GM23338 (cell line): ENCODE data around the gene ZDHHC13. TPM values are rescaled to one million over a fixed set of nuclear protein-coding genes. Genes with fewer than 3 reads are reported as not detected.

Source experiments
- ATAC-seq: fragments of 200-7000 bp; cut with Tn5 transposase; 3 replicates; pipeline ENCODE4 v1.9.1; 2020
- DNase-seq: peaks from one replicate; pipeline ENCODE4 v3.0.0-alpha.2; 2015; ENCODE audit warnings: low spot score
- H2AFZ ChIP-seq: fragments of 200-600 bp; sonication (generic); 2 replicates; pipeline ENCODE4 v1.8.0; 2016; ENCODE audit warnings: antibody characterized with exemption, mild to moderate bottlenecking, moderate library complexity
- H3F3A ChIP-seq: fragments of 200-600 bp; sonication (generic); replicated peaks from 2 replicates; pipeline ENCODE4 v1.8.0; 2017; ENCODE audit warnings: antibody characterized with exemption, mixed run types, low read depth
- H3K27ac ChIP-seq: fragments of 200-600 bp; sonication (generic); 2 replicates; pipeline ENCODE4 v1.6.1; 2016; ENCODE audit warnings: low read depth
- H3K27me3 ChIP-seq: fragments of 200-600 bp; sonication (generic); 2 replicates; pipeline ENCODE4 v1.8.0; 2016; ENCODE audit warnings: mild to moderate bottlenecking, mixed run types, moderate library complexity; ENCODE audit not compliant: insufficient read depth
- H3K36me3 ChIP-seq: fragments of 200-600 bp; sonication (generic); 2 replicates; pipeline ENCODE4 v1.8.0; 2016; ENCODE audit warnings: mild to moderate bottlenecking; ENCODE audit not compliant: insufficient read depth
- H3K4me1 ChIP-seq: fragments of 200-600 bp; sonication (generic); 2 replicates; pipeline ENCODE4 v1.8.0; 2016; ENCODE audit warnings: mild to moderate bottlenecking, moderate library complexity; ENCODE audit not compliant: insufficient read depth
- H3K4me2 ChIP-seq: fragments of 200-600 bp; sonication (generic); 2 replicates; pipeline ENCODE4 v1.7.1; 2017; ENCODE audit warnings: mixed run types
- H3K4me3 ChIP-seq: fragments of 200-600 bp; sonication (generic); 2 replicates; pipeline ENCODE4 v1.6.1; 2016; ENCODE audit warnings: mixed run types
- H3K79me2 ChIP-seq: fragments of 200-600 bp; sonication (generic); replicated peaks from 2 replicates; pipeline ENCODE4 v1.8.0; 2017; ENCODE audit warnings: mild to moderate bottlenecking; ENCODE audit not compliant: insufficient read depth
- H3K9me2 ChIP-seq: fragments of 200-600 bp; sonication (generic); 2 replicates; pipeline ENCODE4 v1.8.0; 2017; ENCODE audit not compliant: insufficient read depth
- H4K20me1 ChIP-seq: fragments of 200-600 bp; sonication (generic); replicated peaks from 2 replicates; pipeline ENCODE4 v1.8.0; 2017; ENCODE audit warnings: mild to moderate bottlenecking; ENCODE audit not compliant: insufficient read depth
- H3K27ac Mint-ChIP-seq: 2 replicates; pipeline ENCODE4 v1.8.0; 2020; ENCODE audit warnings: inconsistent platforms, mild to moderate bottlenecking, moderate library complexity, mixed read lengths
- H3K27me3 Mint-ChIP-seq: 3 replicates; pipeline ENCODE4 v1.8.0; 2022; ENCODE audit warnings: low read depth, mild to moderate bottlenecking, moderate library complexity, mixed read lengths, inconsistent platforms; ENCODE audit not compliant: insufficient read depth, poor library complexity
- H3K36me3 Mint-ChIP-seq: 3 replicates; pipeline ENCODE4 v1.8.0; 2021; ENCODE audit warnings: low read depth, mild to moderate bottlenecking, inconsistent platforms, moderate library complexity, mixed read lengths
- H3K4me1 Mint-ChIP-seq: 3 replicates; pipeline ENCODE4 v1.8.0; 2020; ENCODE audit warnings: mild to moderate bottlenecking, inconsistent platforms, mixed read lengths
- H3K4me3 Mint-ChIP-seq: 3 replicates; pipeline ENCODE4 v1.8.0; 2021; ENCODE audit warnings: moderate library complexity, mild to moderate bottlenecking, inconsistent platforms, mixed read lengths
- H3K9me3 Mint-ChIP-seq: 3 replicates; pipeline ENCODE4 v1.8.0; 2020; ENCODE audit warnings: moderate library complexity, mild to moderate bottlenecking, inconsistent platforms, mixed read lengths
- CREB1 ChIP-seq: fragments of 250-450 bp; sonication (Bioruptor Pico); IDR thresholded peaks from 2 replicates; pipeline ENCODE4 v1.5.0; 2020; ENCODE audit warnings: low read depth, mild to moderate bottlenecking, moderate library complexity
- EZH2 ChIP-seq: fragments of 200-600 bp; sonication (generic); IDR thresholded peaks from one replicate; pipeline ENCODE4 v1.8.0; 2017; ENCODE audit warnings: antibody characterized with exemption, mild to moderate bottlenecking, low read depth; ENCODE audit not compliant: unreplicated experiment
- EZH2phosphoT487 ChIP-seq: fragments of 200-600 bp; sonication (generic); IDR thresholded peaks from one replicate; pipeline ENCODE4 v1.8.1; 2018; ENCODE audit warnings: antibody characterized with exemption; ENCODE audit not compliant: unreplicated experiment
- JUNB ChIP-seq: IDR thresholded peaks from one replicate; pipeline ENCODE4 v1.6.1; 2016; ENCODE audit warnings: antibody characterized with exemption; ENCODE audit not compliant: unreplicated experiment
- NANOG ChIP-seq: IDR thresholded peaks from 2 replicates; pipeline ENCODE4 v1.6.1; 2016; ENCODE audit warnings: antibody characterized with exemption, borderline replicate concordance
- POLR2AphosphoS5 ChIP-seq: IDR thresholded peaks from 2 replicates; pipeline ENCODE4 v1.6.1; 2016; ENCODE audit warnings: antibody characterized with exemption, low read depth
- polyA plus RNA-seq: library from polyadenylated mRNA; unstranded; fragments of >200 nt; fragmentation: Nextera tagmentation; extraction: Ambion mirVana; gene quantifications from 2 replicates; pipeline ENCODE4 v1.2.1, GENCODE V29; 2016
- total RNA-seq: library from RNA; depleted of rRNA; stranded (reverse); fragments of >200 nt; shearing (Covaris generic); gene quantifications from 2 replicates; pipeline ENCODE4 v1.2.3, GENCODE V29; 2014
- TF ChIP-seq, protein P1 (sequence below): fragments of 250-450 bp; sonication (Bioruptor Pico); IDR thresholded peaks from 2 replicates; pipeline ENCODE4 v1.5.0; 2020; ENCODE audit warnings: mild to moderate bottlenecking, moderate library complexity
- TF ChIP-seq, protein P2 (sequence below): IDR thresholded peaks from one replicate; pipeline ENCODE4 v1.6.1; 2018; ENCODE audit warnings: antibody characterized with exemption; ENCODE audit not compliant: unreplicated experiment
- TF ChIP-seq, protein P3 (sequence below): IDR thresholded peaks from 2 replicates; pipeline ENCODE4 v1.6.1; 2016; ENCODE audit warnings: antibody characterized with exemption

ZDHHC13 gene
- total and polyA plus RNA-seq, 2 experiments from 2014 or later, result 21.0 to 27.7 TPM

DNA sequence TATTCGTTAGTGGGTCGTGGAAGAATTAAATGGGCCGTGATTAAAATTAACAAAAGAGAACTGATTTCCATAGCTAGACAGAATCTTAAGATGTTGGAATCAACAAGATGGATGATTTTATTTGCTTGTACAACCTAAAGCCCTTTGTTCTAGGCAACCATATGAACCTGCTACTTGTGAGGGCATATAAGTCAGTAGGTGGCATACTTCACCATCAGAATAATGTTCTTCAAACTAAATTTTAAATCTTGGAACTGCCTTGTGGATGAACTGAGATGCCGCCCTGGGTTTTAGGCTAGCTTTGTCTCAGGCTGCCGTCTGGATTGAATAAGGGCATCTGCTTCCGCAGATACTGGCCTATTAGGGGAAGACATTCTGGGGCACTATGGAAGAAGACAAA, 43.9 kb downstream of the ZDHHC13 start:
- peaks cover 3% of the 10 kb centered on the region; the same call in 2 of the 3 replicates for H3K36me3 Mint-ChIP-seq
- ATAC-seq (no peak), DNase-seq (no peak)
- H3K4me3 Mint-ChIP-seq, result no peak overlapping the region
- TF ChIP-seq NANOG (no peak), POLR2AphosphoS5 (no peak), JUNB (no peak), EZH2phosphoT487 (no peak), CREB1 (CRISPR knock-in tag) (no peak), EZH2 (no peak)
- TF ChIP-seq, protein P1, sequence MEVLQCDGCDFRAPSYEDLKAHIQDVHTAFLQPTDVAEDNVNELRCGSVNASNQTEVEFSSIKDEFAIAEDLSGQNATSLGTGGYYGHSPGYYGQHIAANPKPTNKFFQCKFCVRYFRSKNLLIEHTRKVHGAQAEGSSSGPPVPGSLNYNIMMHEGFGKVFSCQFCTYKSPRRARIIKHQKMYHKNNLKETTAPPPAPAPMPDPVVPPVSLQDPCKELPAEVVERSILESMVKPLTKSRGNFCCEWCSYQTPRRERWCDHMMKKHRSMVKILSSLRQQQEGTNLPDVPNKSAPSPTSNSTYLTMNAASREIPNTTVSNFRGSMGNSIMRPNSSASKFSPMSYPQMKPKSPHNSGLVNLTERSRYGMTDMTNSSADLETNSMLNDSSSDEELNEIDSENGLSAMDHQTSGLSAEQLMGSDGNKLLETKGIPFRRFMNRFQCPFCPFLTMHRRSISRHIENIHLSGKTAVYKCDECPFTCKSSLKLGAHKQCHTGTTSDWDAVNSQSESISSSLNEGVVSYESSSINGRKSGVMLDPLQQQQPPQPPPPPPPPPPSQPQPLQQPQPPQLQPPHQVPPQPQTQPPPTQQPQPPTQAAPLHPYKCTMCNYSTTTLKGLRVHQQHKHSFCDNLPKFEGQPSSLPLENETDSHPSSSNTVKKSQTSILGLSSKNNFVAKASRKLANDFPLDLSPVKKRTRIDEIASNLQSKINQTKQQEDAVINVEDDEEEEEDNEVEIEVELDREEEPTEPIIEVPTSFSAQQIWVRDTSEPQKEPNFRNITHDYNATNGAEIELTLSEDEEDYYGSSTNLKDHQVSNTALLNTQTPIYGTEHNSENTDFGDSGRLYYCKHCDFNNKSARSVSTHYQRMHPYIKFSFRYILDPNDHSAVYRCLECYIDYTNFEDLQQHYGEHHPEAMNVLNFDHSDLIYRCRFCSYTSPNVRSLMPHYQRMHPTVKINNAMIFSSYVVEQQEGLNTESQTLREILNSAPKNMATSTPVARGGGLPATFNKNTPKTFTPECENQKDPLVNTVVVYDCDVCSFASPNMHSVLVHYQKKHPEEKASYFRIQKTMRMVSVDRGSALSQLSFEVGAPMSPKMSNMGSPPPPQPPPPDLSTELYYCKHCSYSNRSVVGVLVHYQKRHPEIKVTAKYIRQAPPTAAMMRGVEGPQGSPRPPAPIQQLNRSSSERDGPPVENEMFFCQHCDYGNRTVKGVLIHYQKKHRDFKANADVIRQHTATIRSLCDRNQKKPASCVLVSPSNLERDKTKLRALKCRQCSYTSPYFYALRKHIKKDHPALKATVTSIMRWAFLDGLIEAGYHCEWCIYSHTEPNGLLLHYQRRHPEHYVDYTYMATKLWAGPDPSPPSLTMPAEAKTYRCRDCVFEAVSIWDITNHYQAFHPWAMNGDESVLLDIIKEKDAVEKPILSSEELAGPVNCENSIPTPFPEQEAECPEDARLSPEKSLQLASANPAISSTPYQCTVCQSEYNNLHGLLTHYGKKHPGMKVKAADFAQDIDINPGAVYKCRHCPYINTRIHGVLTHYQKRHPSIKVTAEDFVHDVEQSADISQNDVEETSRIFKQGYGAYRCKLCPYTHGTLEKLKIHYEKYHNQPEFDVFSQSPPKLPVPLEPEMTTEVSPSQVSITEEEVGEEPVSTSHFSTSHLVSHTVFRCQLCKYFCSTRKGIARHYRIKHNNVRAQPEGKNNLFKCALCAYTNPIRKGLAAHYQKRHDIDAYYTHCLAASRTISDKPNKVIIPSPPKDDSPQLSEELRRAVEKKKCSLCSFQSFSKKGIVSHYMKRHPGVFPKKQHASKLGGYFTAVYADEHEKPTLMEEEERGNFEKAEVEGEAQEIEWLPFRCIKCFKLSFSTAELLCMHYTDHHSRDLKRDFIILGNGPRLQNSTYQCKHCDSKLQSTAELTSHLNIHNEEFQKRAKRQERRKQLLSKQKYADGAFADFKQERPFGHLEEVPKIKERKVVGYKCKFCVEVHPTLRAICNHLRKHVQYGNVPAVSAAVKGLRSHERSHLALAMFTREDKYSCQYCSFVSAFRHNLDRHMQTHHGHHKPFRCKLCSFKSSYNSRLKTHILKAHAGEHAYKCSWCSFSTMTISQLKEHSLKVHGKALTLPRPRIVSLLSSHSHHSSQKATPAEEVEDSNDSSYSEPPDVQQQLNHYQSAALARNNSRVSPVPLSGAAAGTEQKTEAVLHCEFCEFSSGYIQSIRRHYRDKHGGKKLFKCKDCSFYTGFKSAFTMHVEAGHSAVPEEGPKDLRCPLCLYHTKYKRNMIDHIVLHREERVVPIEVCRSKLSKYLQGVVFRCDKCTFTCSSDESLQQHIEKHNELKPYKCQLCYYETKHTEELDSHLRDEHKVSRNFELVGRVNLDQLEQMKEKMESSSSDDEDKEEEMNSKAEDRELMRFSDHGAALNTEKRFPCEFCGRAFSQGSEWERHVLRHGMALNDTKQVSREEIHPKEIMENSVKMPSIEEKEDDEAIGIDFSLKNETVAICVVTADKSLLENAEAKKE (CRISPR knock-in tag), result no peak
- TF ChIP-seq, protein P2, sequence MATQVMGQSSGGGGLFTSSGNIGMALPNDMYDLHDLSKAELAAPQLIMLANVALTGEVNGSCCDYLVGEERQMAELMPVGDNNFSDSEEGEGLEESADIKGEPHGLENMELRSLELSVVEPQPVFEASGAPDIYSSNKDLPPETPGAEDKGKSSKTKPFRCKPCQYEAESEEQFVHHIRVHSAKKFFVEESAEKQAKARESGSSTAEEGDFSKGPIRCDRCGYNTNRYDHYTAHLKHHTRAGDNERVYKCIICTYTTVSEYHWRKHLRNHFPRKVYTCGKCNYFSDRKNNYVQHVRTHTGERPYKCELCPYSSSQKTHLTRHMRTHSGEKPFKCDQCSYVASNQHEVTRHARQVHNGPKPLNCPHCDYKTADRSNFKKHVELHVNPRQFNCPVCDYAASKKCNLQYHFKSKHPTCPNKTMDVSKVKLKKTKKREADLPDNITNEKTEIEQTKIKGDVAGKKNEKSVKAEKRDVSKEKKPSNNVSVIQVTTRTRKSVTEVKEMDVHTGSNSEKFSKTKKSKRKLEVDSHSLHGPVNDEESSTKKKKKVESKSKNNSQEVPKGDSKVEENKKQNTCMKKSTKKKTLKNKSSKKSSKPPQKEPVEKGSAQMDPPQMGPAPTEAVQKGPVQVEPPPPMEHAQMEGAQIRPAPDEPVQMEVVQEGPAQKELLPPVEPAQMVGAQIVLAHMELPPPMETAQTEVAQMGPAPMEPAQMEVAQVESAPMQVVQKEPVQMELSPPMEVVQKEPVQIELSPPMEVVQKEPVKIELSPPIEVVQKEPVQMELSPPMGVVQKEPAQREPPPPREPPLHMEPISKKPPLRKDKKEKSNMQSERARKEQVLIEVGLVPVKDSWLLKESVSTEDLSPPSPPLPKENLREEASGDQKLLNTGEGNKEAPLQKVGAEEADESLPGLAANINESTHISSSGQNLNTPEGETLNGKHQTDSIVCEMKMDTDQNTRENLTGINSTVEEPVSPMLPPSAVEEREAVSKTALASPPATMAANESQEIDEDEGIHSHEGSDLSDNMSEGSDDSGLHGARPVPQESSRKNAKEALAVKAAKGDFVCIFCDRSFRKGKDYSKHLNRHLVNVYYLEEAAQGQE, result no peak
- TF ChIP-seq, protein P3, sequence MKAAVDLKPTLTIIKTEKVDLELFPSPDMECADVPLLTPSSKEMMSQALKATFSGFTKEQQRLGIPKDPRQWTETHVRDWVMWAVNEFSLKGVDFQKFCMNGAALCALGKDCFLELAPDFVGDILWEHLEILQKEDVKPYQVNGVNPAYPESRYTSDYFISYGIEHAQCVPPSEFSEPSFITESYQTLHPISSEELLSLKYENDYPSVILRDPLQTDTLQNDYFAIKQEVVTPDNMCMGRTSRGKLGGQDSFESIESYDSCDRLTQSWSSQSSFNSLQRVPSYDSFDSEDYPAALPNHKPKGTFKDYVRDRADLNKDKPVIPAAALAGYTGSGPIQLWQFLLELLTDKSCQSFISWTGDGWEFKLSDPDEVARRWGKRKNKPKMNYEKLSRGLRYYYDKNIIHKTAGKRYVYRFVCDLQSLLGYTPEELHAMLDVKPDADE, result no peak
- Histone ChIP-seq H3K36me3 (peaks cover 6% of the 10 kb centered on the region), H3K27ac (no peak overlapping the region), H3K9me2 (no peaks in the 10 kb centered on the region), H3K79me2 (no peaks in the 10 kb centered on the region), H3K4me2 (no peak overlapping the region), H3K4me1 (no peaks in the 10 kb centered on the region), H3K4me3 (no peak overlapping the region), H4K20me1 (0 out of 2 replicates have a peak, but pooled peaks cover 3% of the 10 kb centered on the region), H2AFZ (no peak overlapping the region), H3K27me3 (no peaks in the 10 kb centered on the region), H3F3A (no peaks in the 10 kb centered on the region)
- peaks cover 4% of the 10 kb centered on the region; the same call in 2 of the 3 replicates for H3K4me1 Mint-ChIP-seq
- no peaks in the 10 kb centered on the region for H3K9me3 Mint-ChIP-seq
- no peaks in the 10 kb centered on the region for H3K27me3 Mint-ChIP-seq
- H3K27ac Mint-ChIP-seq, result no peak overlapping the region
